HepG2 (cell line): ENCODE results near the gene AMBRA1. TPM values are rescaled to one million over a fixed set of nuclear protein-coding genes. Genes with fewer than 3 reads are reported as not detected.

Experiments used
- ATAC-seq: fragments of 200-7000 bp; cut with Tn5 transposase; 3 replicates; pipeline ENCODE4 v1.9.1; 2020; ENCODE audit warnings: mild to moderate bottlenecking, moderate library complexity
- BruUV-seq: library from RNA; stranded (reverse); fragments of 400-500 nt; replicated peaks from 2 replicates; lab custom pipeline; 2021; lab: Mats Ljungman, UMichigan
- CTCF ChIA-PET: fragments of 300-600 bp; formaldehyde crosslinking; extraction: SDS; loops from one replicate; lab custom pipeline; 2021; ENCODE audit warnings: low total read pairs, inconsistent platforms, low intra/inter-chr PET ratio; lab: Yijun Ruan, JAX
- POLR2A ChIA-PET: fragments of 350-600 bp; sonication (Branson Sonifier 250); formaldehyde crosslinking; loops from one replicate; lab custom pipeline; 2020; ENCODE audit warnings: antibody characterized with exemption, inconsistent platforms; lab: Yijun Ruan, JAX
- DNase-seq: peaks from one replicate; pipeline ENCODE4 v3.0.0-alpha.2; 2015; ENCODE audit warnings: low spot score
- FAIRE-seq: peaks from 3 replicates; lab custom pipeline; 2011; peaks lifted over from hg19 to GRCh38; lab: Jason Lieb, UNC
- H2AFZ ChIP-seq: one replicate; pipeline ENCODE4 v1.6.1; 2011; ENCODE audit warnings: low read length, inconsistent platforms
- H3K27ac ChIP-seq: fragments of 300-600 bp; 3 replicates; pipeline ENCODE4 v1.8.0; 2011; ENCODE audit warnings: mixed run types, mild to moderate bottlenecking, mixed read lengths, low read length, inconsistent platforms; ENCODE audit not compliant: insufficient read depth; ENCODE audit errors: extremely low read length
- H3K27me3 ChIP-seq, 2 experiments: fragments of 200-600 bp in 1 of 2; 2 replicates in 1 of 2; 3 replicates in 1 of 2; pipeline versions ENCODE4 v1.6.0 to v1.8.0; 2011; ENCODE audit warnings: low read length in 2 of 2, mild to moderate bottlenecking in 2 of 2, moderate library complexity in 2 of 2, inconsistent platforms in 1 of 2; ENCODE audit not compliant: insufficient read depth in 2 of 2, control insufficient read depth in 1 of 2
- H3K36me3 ChIP-seq, 2 experiments: fragments of 200-600 bp in 1 of 2; replicated peaks in 1 of 2; 2 replicates in 1 of 2; 3 replicates in 1 of 2; pipeline versions ENCODE4 v1.5.1 to v1.8.0; 2011; ENCODE audit warnings: low read length in 2 of 2, inconsistent platforms in 1 of 2; ENCODE audit not compliant: insufficient read depth in 2 of 2, control insufficient read depth in 1 of 2
- H3K4me1 ChIP-seq: 2 replicates; pipeline ENCODE4 v1.5.1; 2012; ENCODE audit warnings: low read length, inconsistent platforms; ENCODE audit not compliant: insufficient read depth
- H3K4me2 ChIP-seq: 2 replicates; pipeline ENCODE4 v1.6.0; 2011; ENCODE audit warnings: low read depth, low read length, inconsistent platforms
- H3K4me3 ChIP-seq, 3 experiments: fragments of 200-600 bp in 1 of 3; sonication (generic), shearing (Covaris generic) in 1 of 3; replicated peaks in 1 of 3; 2 replicates each; pipeline ENCODE4 v1.5.1; 2011 to 2016; ENCODE audit warnings: low read length in 3 of 3, inconsistent platforms in 2 of 3, low read depth in 2 of 3, mild to moderate bottlenecking in 2 of 3, control low read depth in 1 of 3, mixed read lengths in 1 of 3; ENCODE audit not compliant: insufficient read depth in 1 of 3
- H3K79me2 ChIP-seq: one replicate; pipeline ENCODE4 v1.6.1; 2011; ENCODE audit warnings: low read length, inconsistent platforms; ENCODE audit not compliant: insufficient read depth
- H3K9ac ChIP-seq: 2 replicates; pipeline ENCODE4 v1.6.0; 2011; ENCODE audit warnings: mild to moderate bottlenecking, low read depth, low read length, inconsistent platforms; ENCODE audit not compliant: insufficient read depth
- H3K9me3 ChIP-seq: 2 replicates; pipeline ENCODE4 v1.5.1; 2012; ENCODE audit warnings: mild to moderate bottlenecking, low read length
- H4K20me1 ChIP-seq: 2 replicates; pipeline ENCODE4 v1.6.0; 2011; ENCODE audit warnings: inconsistent platforms, mild to moderate bottlenecking, low read length, moderate library complexity; ENCODE audit not compliant: insufficient read depth
- CTCF ChIP-seq: sonication (generic); formaldehyde crosslinking; IDR thresholded peaks from 2 replicates; pipeline ENCODE4 v1.5.0; 2020; ENCODE audit warnings: mild to moderate bottlenecking, missing genetic modification reagents, moderate library complexity
- HMG20A ChIP-seq: IDR thresholded peaks from 2 replicates; pipeline ENCODE4 v1.6.1; 2016; ENCODE audit warnings: borderline replicate concordance
- KAT2B ChIP-seq: fragments of 150-350 bp; IDR thresholded peaks from 2 replicates; pipeline ENCODE4 v1.6.1; 2014; ENCODE audit warnings: low read depth, low read length, borderline replicate concordance
- KDM5A ChIP-seq: fragments of 200-600 bp; sonication (generic); IDR thresholded peaks from 2 replicates; pipeline ENCODE4 v1.7.0; 2018; ENCODE audit warnings: antibody characterized with exemption, mild to moderate bottlenecking, low read length, borderline replicate concordance
- NFYC ChIP-seq: IDR thresholded peaks from 2 replicates; pipeline ENCODE4 v1.6.1; 2016; ENCODE audit warnings: missing genetic modification reagents, missing compliant biosample characterization
- RBM22 ChIP-seq: fragments of 200-400 bp; formaldehyde crosslinking; optimal IDR thresholded peaks from 2 replicates; pipeline ENCODE3; 2017; ENCODE audit warnings: mild to moderate bottlenecking, low read length, moderate library complexity
- STAG1 ChIP-seq: sonication (generic); formaldehyde crosslinking; IDR thresholded peaks from 2 replicates; pipeline ENCODE4 v1.4.0; 2020; ENCODE audit warnings: missing genetic modification reagents
- TP53 ChIP-seq: sonication (generic); formaldehyde crosslinking; conservative IDR thresholded peaks from 2 replicates; pipeline ENCODE4 v1.4.0; 2020; ENCODE audit warnings: missing genetic modification reagents
- WGBS: methylation state at CpG from one replicate; pipeline ENCODE4 v1.1.6; 2017; ENCODE audit warnings: low lambda C conversion rate; 5-methylcytosine and 5-hydroxymethylcytosine counted together
- in situ Hi-C: cut with HindIII; loops from 2 replicates; pipeline ENCODE4 v1.10.0; 2017; ENCODE audit warnings: low pct_unique_long_range_greater_than_20kb; ENCODE audit not compliant: extremely low pct_ligation_motif_present
- intact Hi-C: fragments of 100-400 bp; cut with micrococcal nuclease; formaldehyde crosslinking; loops from one replicate; pipeline ENCODE4 v1.10.0; 2022; ENCODE audit not compliant: unreplicated experiment
- polyA plus RNA-seq, 8 experiments: library from polyadenylated mRNA; depleted of rRNA in 3 of 8; stranded (reverse) in 7 of 8; unstranded in 1 of 8; fragments of >200 nt; fragmentation: Illumina TruSeq in 4 of 8; extraction: Trizol in 4 of 8; gene quantifications; 2 replicates each; pipeline versions ENCODE4 v1.2.1 to v1.2.3, GENCODE V29; 2011 to 2016; ENCODE audit warnings: low read depth in 4 of 8, missing spikeins in 1 of 8, mixed read lengths in 1 of 8; ENCODE audit not compliant: insufficient read depth in 1 of 8
- total RNA-seq, 5 experiments: library from RNA; depleted of rRNA; stranded (reverse); fragments of >200 nt; fragmentation: Illumina TruSeq; extraction: Trizol; gene quantifications; 2 replicates each; pipeline ENCODE4 v1.2.3, GENCODE V29; 2016; ENCODE audit warnings: low read depth in 1 of 5
- TF ChIP-seq, protein P1 (sequence below): sonication (generic); formaldehyde crosslinking; IDR thresholded peaks from 2 replicates; pipeline ENCODE4 v1.4.0; 2020; ENCODE audit warnings: missing genetic modification reagents

Gene AMBRA1
- total and polyA plus RNA-seq, 2 of the 13 experiments (the other 11 are each of a cell fraction or from before 2014, with no cell fraction given) = 15.7 to 26.0 TPM

- BruUV-seq = no TSS peak
- Histone ChIP-seq H3K4me2 (peak overlapping the region; percentile 48; the same call in 1 of the 2 replicates), H3K9ac (no peak overlapping the region), H3K9me3 (no peaks in the 10 kb centered on the region), H2AFZ (no peak overlapping the region), H3K79me2 (peaks cover 85% of the 10 kb centered on the region), H3K27me3 (no peaks in the 10 kb centered on the region), H3K4me3 (peak overlapping the region in 1 of 3 experiments; percentile 29; a peak in 2 of 6 replicates), H3K4me1 (peaks cover 78% of the 10 kb centered on the region), H3K27ac (peak overlapping the region; percentile 33), H4K20me1 (peaks cover 55% of the 10 kb centered on the region), H3K36me3 (peaks cover 4 to 5% of the 10 kb centered on the region in 2 experiments; a peak in 4 of 5 replicates)
- CTCF ChIA-PET = no interaction called here
- ATAC-seq = peak; percentile 29; the same call in 2 of the 3 replicates
- intact Hi-C loops (loop anchor here (2.0 kb wide), 1 partner anchor 17 kb away; no protein-coding TSS in a partner anchor), in situ Hi-C loops (no loop called here)
- no peak for DNase-seq
- FAIRE-seq = no peak
- 94% methylated on average over 4 of the region's 4 CpGs for WGBS
- POLR2A ChIA-PET = interaction anchor here (1.4 kb wide), 1 partner anchor 32 kb away, joined by 3 read pairs; no protein-coding TSS in a partner anchor
- no peak for TF ChIP-seq HMG20A (CRISPR knock-in tag)
- TF ChIP-seq RBM22 = no peak
- no peak for TF ChIP-seq TP53 (CRISPR knock-in tag)
- TF ChIP-seq KAT2B = no peak
- 0 out of 2 replicates have a peak, but pooled peaks have one; percentile 14 for TF ChIP-seq CTCF (CRISPR knock-in tag)
- TF ChIP-seq, protein P1, sequence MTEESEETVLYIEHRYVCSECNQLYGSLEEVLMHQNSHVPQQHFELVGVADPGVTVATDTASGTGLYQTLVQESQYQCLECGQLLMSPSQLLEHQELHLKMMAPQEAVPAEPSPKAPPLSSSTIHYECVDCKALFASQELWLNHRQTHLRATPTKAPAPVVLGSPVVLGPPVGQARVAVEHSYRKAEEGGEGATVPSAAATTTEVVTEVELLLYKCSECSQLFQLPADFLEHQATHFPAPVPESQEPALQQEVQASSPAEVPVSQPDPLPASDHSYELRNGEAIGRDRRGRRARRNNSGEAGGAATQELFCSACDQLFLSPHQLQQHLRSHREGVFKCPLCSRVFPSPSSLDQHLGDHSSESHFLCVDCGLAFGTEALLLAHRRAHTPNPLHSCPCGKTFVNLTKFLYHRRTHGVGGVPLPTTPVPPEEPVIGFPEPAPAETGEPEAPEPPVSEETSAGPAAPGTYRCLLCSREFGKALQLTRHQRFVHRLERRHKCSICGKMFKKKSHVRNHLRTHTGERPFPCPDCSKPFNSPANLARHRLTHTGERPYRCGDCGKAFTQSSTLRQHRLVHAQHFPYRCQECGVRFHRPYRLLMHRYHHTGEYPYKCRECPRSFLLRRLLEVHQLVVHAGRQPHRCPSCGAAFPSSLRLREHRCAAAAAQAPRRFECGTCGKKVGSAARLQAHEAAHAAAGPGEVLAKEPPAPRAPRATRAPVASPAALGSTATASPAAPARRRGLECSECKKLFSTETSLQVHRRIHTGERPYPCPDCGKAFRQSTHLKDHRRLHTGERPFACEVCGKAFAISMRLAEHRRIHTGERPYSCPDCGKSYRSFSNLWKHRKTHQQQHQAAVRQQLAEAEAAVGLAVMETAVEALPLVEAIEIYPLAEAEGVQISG = no peak
- peak; percentile 21; the same call in 1 of the 2 replicates for TF ChIP-seq STAG1 (CRISPR knock-in tag)
- TF ChIP-seq NFYC (CRISPR knock-in tag) = no peak
- TF ChIP-seq KDM5A = no peak
Measured at GRCh38 chr11:46521961-46522681, 71.7 kb downstream of the AMBRA1 start.
